ENCODE results near the gene ALKAL2. TPM values are rescaled to one million over a fixed set of nuclear protein-coding genes. Genes with fewer than 3 reads are reported as not detected.

ALKAL2 gene
- total and polyA plus RNA-seq, 9 of the 15 experiments (the other 6 are each of a cell fraction or from before 2014, with no cell fraction given) = not detected

GRCh38 chr2:234421-234820 lies 53.5 kb downstream of the ALKAL2 start:
- FAIRE-seq = no peak
- no peak for ATAC-seq
- POLR2A ChIA-PET = no interaction called here
- Histone ChIP-seq H3K9me3 (replicated peaks; ENCODE audit: control insufficient read depth, insufficient read depth, low read depth, low read length) (no peaks in the 10 kb centered on the region), H2AFZ (ENCODE audit: low read depth, low read length) (no peak overlapping the region), H3K4me1 (replicated peaks in 1 of 2; ENCODE audit: control insufficient read depth in 2 of 2, insufficient read depth in 2 of 2, low read length in 2 of 2) (no peaks in the 10 kb centered on the region), H3K4me3 (no peak overlapping the region), H3K9me1 (ENCODE audit: control insufficient read depth, insufficient read depth, low read length) (no peaks in the 10 kb centered on the region), H3K36me3 (ENCODE audit: control insufficient read depth, insufficient read depth, low read length) (no peaks in the 10 kb centered on the region), H4K20me1 (replicated peaks; ENCODE audit: control insufficient read depth, insufficient read depth, low read length) (no peaks in the 10 kb centered on the region), H3K27me3 (ENCODE audit: control insufficient read depth in 2 of 2, insufficient read depth in 2 of 2, low read length in 2 of 2) (peaks cover 0 to 5% of the 10 kb centered on the region in 2 experiments; a peak in 1 of 5 replicates), H3K79me2 (ENCODE audit: control insufficient read depth, insufficient read depth, low read length) (no peaks in the 10 kb centered on the region), H3K4me2 (ENCODE audit: insufficient read depth, low read length) (no peak overlapping the region), H3K27ac (ENCODE audit: extremely low read depth, low read depth, low read length) (no peak overlapping the region), H3K9ac (ENCODE audit: insufficient read depth in 1 of 2, low read depth in 2 of 2, low read length in 2 of 2) (no peak overlapping the region)
- DNase-seq (ENCODE audit: extremely low read depth in 1 of 4, low spot score in 3 of 4) = no peak
- TF ChIP-seq RBM14 (IDR thresholded peaks at IDR 0.05; ENCODE audit: borderline replicate concordance, insufficient read depth, low read depth, low read length) (no peak), FIP1L1 (IDR thresholded peaks at IDR 0.05; ENCODE audit: low read depth, low read length, poor library complexity, severe bottlenecking) (no peak), ZKSCAN3 (CRISPR knock-in tag; IDR thresholded peaks at IDR 0.05) (no peak), SMARCA4 (IDR thresholded peaks at IDR 0.05) (no peak), CREB3 (tag; conservative IDR thresholded peaks at IDR 0.05; ENCODE audit: low read depth) (no peak), ZNF384 (IDR thresholded peaks at IDR 0.05; ENCODE audit: low read depth, low read length) (no peak), GTF2B (IDR thresholded peaks at IDR 0.05; ENCODE audit: extremely low read depth, insufficient read length) (no peak), ZNF644 (tag; IDR thresholded peaks at IDR 0.05; ENCODE audit: low read depth) (no peak), POLR3A (IDR thresholded peaks at IDR 0.05; ENCODE audit: borderline replicate concordance, extremely low read depth, insufficient read depth, insufficient read length) (no peak), TSC22D4 (tag; IDR thresholded peaks at IDR 0.05) (no peak), TAF7 (tag; IDR thresholded peaks at IDR 0.05) (no peak), KLF13 (tag; IDR thresholded peaks at IDR 0.05; ENCODE audit: borderline replicate concordance, low read depth) (no peak), ARNT (IDR thresholded peaks at IDR 0.05) (no peak), SIX5 (IDR thresholded peaks at IDR 0.05; ENCODE audit: borderline replicate concordance in 1 of 2, insufficient read depth in 1 of 2, low read depth in 1 of 2, low read length in 2 of 2) (no peak), ZBTB11 (CRISPR knock-in tag; IDR thresholded peaks at IDR 0.05) (no peak), SMAD1 (IDR thresholded peaks at IDR 0.05; ENCODE audit: low read depth, low read length, partially characterized antibody) (no peak), SAFB (IDR thresholded peaks at IDR 0.05; ENCODE audit: borderline replicate concordance, low read depth, low read length) (no peak)
- in situ Hi-C loops (cut with MboI) = no loop called here
- WGBS (ENCODE audit: insufficient coverage, low coverage, missing lambda C conversion rate) = 0% methylated on average over 4 of the region's 4 CpGs
- intact Hi-C loops (cut with micrococcal nuclease) = no loop called here
- BruUV-seq (replicated peaks) = no TSS peak
- CTCF ChIA-PET (ENCODE audit: low intra/inter-chr PET ratio) = no interaction called here
